ENCODE data around the gene TRAPPC11. TPM values are rescaled to one million over a fixed set of nuclear protein-coding genes. Genes with fewer than 3 reads are reported as not detected.

Gene TRAPPC11
- polyA plus RNA-seq, 1 of the 3 experiments (the other 2 are of a cell fraction): 18.8 TPM

GRCh38 chr4:183746305-183747229 lies 87.5 kb downstream of the TRAPPC11 start:
- CTCF ChIA-PET: no interaction called here
- 82% methylated on average over 26 of the region's 48 CpGs for WGBS (ENCODE audit: low lambda C conversion rate)
- POLR2A ChIA-PET: no interaction called here

More at GRCh38 chr4:183746305-183747229, 87.5 kb downstream of the TRAPPC11 start:
- Histone ChIP-seq H3K9ac (no peak overlapping the region), H3K4me3 (ENCODE audit: low read depth in 2 of 2, low read length in 1 of 2) (no peak overlapping the region), H3K4me2 (no peak overlapping the region), H3K27me3 (ENCODE audit: insufficient read depth) (no peaks in the 10 kb centered on the region), H3K9me3 (no peaks in the 10 kb centered on the region), H3K27ac (ENCODE audit: low read depth in 2 of 2, low read length in 1 of 2) (no peak overlapping the region), H2AFZ (ENCODE audit: low read depth) (no peak overlapping the region), H3K79me2 (ENCODE audit: insufficient read depth) (no peaks in the 10 kb centered on the region), H3K4me1 (ENCODE audit: control insufficient read depth in 1 of 2, insufficient read depth in 2 of 2, low read depth in 1 of 2, low read length in 1 of 2) (peaks cover 0 to 5% of the 10 kb centered on the region in 2 experiments; a peak in 1 of 4 replicates), H3K9me2 (no peaks in the 10 kb centered on the region), H3F3A (replicated peaks; ENCODE audit: insufficient read depth) (no peaks in the 10 kb centered on the region), H3K36me3 (replicated peaks in 1 of 2; ENCODE audit: control insufficient read depth in 1 of 2, insufficient read depth in 2 of 2, low read length in 1 of 2) (no peaks in the 10 kb centered on the region), H4K20me1 (ENCODE audit: insufficient read depth) (no peaks in the 10 kb centered on the region)
- no peak for DNase-seq
- no peak for TF ChIP-seq SIN3A (IDR thresholded peaks at IDR 0.05; ENCODE audit: borderline replicate concordance, low read depth, low read length)
- no peak for TF ChIP-seq TEAD4 (IDR thresholded peaks at IDR 0.05; ENCODE audit: borderline replicate concordance, insufficient read depth)
- TF ChIP-seq NFIC (IDR thresholded peaks at IDR 0.05; ENCODE audit: borderline replicate concordance): no peak
- TF ChIP-seq NRF1 (IDR thresholded peaks at IDR 0.05; ENCODE audit: low read depth, low read length): no peak
- TF ChIP-seq USF2 (IDR thresholded peaks at IDR 0.05; ENCODE audit: borderline replicate concordance, low read depth, low read length): no peak
- no peak for TF ChIP-seq ELF1 (IDR thresholded peaks at IDR 0.05)
- no peak for TF ChIP-seq FOXJ3 (CRISPR knock-in tag; IDR thresholded peaks at IDR 0.05)
- TF ChIP-seq RFX5 (IDR thresholded peaks at IDR 0.05; ENCODE audit: low read length): no peak
- TF ChIP-seq YY1 (IDR thresholded peaks at IDR 0.05; ENCODE audit: low read depth): no peak
- TF ChIP-seq JUND (IDR thresholded peaks at IDR 0.05): no peak
- TF ChIP-seq POLR2AphosphoS5 (IDR thresholded peaks at IDR 0.05; ENCODE audit: low read depth, low read length): no peak
- no peak for TF ChIP-seq RCOR1 (IDR thresholded peaks at IDR 0.05; ENCODE audit: low read length)
- TF ChIP-seq ZBTB33 (IDR thresholded peaks at IDR 0.05; ENCODE audit: borderline replicate concordance, low read depth): no peak
- TF ChIP-seq REST (IDR thresholded peaks at IDR 0.05; ENCODE audit: low read depth, low read length): no peak
- TF ChIP-seq MAX (IDR thresholded peaks at IDR 0.05; ENCODE audit: low read depth): no peak
- no peak for TF ChIP-seq TCF12 (IDR thresholded peaks at IDR 0.05)
